Measurements from ENCODE around the gene CSNK2B.

DNA sequence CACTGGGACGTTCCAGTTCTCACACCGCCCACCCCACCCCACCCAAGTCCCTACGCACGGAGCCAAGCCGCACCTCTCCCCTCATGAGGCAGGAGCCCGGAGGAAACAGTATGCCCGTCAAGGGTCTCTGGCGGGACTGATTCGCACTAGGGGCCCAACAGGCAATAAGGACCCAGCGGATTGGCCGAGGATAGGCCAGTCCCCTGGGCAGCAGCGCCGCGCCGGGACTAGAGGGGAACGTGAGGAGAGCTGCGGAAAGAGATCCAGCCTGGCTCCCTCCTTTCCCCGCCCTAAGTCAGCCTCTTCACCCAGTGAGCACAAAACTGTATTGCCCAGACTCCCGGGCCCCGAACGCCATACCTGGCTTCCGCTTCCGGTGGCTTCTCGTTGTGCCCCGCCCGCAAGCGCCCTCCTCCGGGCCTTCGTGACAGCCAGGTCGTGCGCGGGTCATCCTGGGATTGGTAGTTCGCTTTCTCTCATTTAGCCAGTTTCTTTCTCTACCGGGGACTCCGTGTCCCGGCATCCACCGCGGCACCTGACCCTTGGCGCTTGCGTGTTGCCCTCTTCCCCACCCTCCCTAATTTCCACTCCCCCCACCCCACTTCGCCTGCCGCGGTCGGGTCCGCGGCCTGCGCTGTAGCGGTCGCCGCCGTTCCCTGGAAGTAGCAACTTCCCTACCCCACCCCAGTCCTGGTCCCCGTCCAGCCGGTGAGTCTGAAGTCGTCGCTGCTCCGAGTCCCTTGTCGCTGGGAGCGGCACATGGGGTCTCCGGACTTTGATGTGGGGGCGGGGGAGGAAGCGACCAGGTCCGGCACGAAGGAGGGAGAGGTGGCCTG is at the start of gene CSNK2B:
- TF ChIP-seq, protein P1, sequence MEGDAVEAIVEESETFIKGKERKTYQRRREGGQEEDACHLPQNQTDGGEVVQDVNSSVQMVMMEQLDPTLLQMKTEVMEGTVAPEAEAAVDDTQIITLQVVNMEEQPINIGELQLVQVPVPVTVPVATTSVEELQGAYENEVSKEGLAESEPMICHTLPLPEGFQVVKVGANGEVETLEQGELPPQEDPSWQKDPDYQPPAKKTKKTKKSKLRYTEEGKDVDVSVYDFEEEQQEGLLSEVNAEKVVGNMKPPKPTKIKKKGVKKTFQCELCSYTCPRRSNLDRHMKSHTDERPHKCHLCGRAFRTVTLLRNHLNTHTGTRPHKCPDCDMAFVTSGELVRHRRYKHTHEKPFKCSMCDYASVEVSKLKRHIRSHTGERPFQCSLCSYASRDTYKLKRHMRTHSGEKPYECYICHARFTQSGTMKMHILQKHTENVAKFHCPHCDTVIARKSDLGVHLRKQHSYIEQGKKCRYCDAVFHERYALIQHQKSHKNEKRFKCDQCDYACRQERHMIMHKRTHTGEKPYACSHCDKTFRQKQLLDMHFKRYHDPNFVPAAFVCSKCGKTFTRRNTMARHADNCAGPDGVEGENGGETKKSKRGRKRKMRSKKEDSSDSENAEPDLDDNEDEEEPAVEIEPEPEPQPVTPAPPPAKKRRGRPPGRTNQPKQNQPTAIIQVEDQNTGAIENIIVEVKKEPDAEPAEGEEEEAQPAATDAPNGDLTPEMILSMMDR (conservative IDR thresholded peaks at IDR 0.05; ENCODE audit: low read length): no peak
- no peak for TF ChIP-seq EZH2phosphoT487 (IDR thresholded peaks at IDR 0.05; ENCODE audit: borderline replicate concordance, low read depth, low read length)
